Fibroblast of upper back skin (primary cell): ENCODE measurements around the gene ZNF107.
A peak's percentile ranks its signal among the peaks of the same experiment; 100 is the strongest.

Experiments used
- DNase-seq: peaks from one replicate; pipeline ENCODE4 v3.0.0-alpha.2; 2013

Gene ZNF107

GRCh38 chr7:64665980-64666662 lies at the start of gene ZNF107:
TSS of gene ZNF107 (plus strand) at chr7:64666133. CDS start at chr7:64666283, 150 bp downstream.
- peak; percentile 94 for DNase-seq

GRCh38 chr7:64618785-64619456 lies 47.0 kb upstream of the ZNF107 start:
- DNase-seq: peak; percentile 21

DNA sequence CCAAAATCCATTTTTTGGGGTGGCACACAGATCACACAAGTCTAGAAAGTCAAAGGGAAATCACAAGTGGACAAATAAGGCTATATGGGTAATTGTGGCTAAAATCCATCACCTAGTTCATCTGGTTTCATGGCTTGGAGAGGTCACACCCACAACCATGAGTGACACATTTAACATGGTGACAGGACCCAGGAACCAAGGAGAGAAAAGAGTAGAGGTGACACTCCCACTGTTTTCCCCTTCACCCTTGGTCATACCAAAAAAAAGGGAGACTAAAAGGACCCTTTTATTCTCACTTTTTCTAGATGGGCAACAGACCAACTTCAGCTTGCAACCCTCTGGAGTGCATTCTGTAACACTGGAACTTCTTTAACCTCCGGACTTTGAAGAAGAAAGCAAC lies 46.2 kb upstream of the ZNF107 start:
- no peak for DNase-seq

- DNase-seq: no peak
Measured at GRCh38 chr7:64621656-64622055, 44.3 kb upstream of the ZNF107 start.

GRCh38 chr7:64625114-64626082 lies 40.5 kb upstream of the ZNF107 start:
- DNase-seq: no peak

DNA sequence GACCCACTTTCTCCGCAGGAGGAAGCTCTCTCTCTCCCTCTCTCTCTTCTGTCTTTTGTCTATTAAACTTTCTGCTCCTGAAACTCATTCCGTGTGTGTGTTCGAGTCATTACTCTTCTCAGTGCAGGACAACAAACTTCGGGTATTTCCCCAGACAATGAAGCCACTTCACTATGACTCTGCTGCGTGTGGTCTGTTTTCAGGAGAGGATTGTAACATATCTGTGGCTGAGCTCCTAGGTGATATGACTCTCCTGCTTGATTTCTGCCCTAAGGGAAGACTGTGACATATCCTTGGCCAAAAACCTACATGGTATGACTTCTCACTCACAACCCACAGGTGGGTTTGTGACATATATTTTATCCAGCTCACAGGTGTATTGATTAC lies 39.9 kb upstream of the ZNF107 start:
- no peak for DNase-seq

- no peak for DNase-seq
Measured at GRCh38 chr7:64626557-64626956, 39.4 kb upstream of the ZNF107 start.

DNA sequence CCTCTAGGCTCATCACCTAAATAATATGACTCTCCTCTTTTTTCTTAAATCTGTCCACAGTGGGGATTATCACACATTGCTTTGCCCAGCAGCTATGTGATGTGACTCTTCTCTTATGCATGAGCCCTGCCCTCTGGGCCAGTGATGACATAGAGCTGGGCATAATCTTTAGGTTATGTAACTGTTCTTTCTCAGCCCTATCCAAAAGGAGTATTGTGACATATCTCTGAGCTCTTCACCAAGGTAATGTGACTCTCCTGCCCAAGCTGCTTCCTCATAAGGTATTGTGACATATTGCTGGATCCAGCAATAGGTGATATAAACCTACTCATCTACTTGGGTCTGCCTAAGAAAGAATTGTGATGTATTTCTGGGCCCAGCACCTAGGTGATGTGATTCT lies 37.7 kb upstream of the ZNF107 start:
- DNase-seq: no peak

- no peak for DNase-seq
Measured at GRCh38 chr7:64628721-64629120, 37.2 kb upstream of the ZNF107 start.

DNA sequence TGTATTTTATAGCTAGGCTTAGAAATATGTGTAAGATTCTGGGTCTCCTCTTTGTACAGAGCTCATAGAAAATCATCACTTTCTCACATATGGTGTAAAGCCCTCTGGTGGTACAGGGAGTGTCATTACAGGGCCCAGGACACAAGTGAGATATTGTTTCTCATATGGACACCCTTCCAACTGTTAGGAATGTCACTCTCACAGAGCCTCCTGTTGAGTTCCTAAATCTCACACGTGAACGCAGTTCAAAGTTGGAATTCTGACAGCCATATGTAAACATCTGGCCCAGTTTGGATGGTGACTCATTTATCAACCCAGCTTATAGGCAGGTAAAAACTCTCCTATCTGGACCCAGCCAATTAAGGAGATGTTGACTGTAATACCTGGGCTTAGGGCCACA lies 35.4 kb upstream of the ZNF107 start:
- no peak for DNase-seq

- DNase-seq: no peak
Measured at GRCh38 chr7:64632029-64632428, 33.9 kb upstream of the ZNF107 start.

DNA sequence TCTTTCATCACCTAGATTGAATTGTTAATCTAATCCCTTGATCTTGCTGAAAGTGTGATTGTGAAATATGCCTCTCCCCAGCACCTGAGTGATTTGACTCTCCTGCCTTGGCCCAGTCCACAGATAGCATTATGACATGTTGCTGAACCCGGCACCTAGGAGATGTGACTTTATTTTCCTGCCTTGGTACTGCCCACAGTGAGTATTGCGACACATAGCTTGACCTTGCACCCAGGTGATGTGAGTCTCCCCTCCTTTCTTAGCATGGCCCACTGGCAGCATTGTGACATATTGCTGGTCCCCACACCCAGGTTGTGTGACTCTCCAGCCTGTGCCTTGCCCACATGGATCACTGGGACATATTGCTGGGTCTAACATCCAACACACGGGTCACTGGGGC lies 32.5 kb upstream of the ZNF107 start:
- DNase-seq: no peak

DNA sequence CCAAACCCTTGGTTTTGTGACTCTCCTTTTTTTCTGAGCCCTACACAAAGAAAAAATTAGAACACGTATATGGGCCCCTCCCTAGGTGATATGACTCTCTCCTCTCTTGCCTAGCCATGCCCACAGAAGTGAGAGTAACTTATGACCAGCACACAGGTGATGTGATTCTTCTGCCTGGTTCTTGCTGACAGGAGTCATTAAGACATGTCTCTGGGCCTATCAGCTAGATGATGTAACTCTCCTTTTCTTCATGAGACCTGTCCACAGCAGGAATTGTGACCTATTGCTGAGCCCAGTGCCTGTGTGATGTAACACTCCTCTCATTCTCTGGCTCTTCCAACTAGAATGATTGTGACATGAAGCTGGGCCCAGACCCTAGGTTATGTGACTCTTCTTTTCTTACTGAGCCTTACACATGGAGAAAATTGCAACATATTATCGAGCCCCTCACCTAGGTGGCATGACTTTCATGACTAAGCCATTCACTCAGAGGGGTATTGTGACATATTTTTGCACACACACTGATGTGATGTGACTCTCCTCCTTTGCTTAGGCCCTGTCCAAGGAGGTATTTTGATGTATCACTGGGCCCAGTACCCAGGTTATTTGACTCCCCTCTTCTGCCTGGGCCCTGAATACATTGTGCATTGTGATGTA lies 31.4 kb upstream of the ZNF107 start:
- DNase-seq: no peak

DNA sequence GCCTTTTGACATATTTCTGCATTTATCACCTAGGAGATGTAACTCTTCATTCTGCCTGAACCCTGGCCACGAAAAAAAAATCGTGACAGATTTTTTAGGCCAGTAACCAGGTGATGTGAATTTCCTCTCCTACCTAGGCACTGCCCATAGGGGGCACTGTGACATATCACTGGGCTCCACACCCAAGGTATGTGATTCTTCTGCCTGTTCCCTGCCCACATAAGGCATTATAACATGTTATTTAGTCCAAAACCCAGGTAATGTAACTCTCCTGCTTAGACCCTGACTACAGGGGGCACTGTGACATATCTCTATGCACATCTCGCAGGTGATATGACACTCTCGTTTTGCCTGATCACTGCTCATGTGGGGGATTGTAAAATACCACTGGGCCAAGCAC lies 29.5 kb upstream of the ZNF107 start:
- no peak for DNase-seq

GRCh38 chr7:64637521-64638445 lies 28.1 kb upstream of the ZNF107 start:
- no peak for DNase-seq

DNA sequence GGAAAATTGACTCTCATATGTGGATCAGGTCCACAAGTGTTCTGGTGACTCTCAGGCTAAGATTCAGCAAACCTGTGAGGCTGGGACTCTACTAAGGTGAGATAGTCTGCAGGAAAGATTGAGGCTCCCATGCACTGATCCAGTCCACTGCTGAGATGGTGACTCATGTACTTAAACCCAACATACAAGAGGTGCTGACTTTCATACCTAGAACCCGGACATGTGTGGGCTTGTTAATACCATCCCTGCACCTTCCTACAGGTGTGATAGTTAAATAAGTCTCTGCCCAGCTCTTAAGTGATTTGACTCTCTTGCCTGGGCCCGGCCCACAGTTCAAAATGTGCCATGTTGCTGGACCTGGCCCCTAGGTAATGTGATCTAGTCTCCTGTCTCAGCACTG lies 27.1 kb upstream of the ZNF107 start:
- no peak for DNase-seq

GRCh38 chr7:64639267-64640001 lies 26.5 kb upstream of the ZNF107 start:
- no peak for DNase-seq

GRCh38 chr7:64640504-64640903 lies 25.4 kb upstream of the ZNF107 start:
- no peak for DNase-seq

GRCh38 chr7:64642046-64642445 lies 23.9 kb upstream of the ZNF107 start:
- DNase-seq: no peak

GRCh38 chr7:64642875-64643274 lies 23.1 kb upstream of the ZNF107 start:
- no peak for DNase-seq

DNA sequence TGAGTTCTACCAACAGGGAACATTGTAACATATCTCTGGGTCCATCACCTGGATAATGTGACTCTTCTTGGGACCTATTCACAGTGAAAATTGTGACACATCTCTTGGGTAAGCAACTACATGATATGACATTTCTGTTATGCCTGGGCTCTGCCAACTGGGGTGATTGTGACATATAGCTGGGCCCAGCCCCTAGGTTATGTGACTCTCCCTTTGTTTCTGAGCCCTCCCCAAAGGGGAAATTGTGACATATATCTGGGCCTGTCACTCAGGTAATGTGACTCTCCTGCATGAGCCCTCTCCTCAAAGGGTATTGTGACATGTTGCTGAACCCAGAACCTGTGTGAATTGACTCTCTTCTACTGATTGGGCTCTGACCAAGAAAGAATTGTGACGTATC lies 22.4 kb upstream of the ZNF107 start:
- DNase-seq: no peak
